Measurements from ENCODE around the gene SHISA9.
"Not testable (repeated sequence)": the region's sequence is repeated elsewhere in the genome, so short reads cannot be mapped to it uniquely, and the experiment has no call there.

SHISA9 gene

GRCh38 chr16:12901597-12902461 lies at the start of gene SHISA9:
Gene SHISA9 (plus strand): TSS chr16:12901598.
- DNase-seq: no peak

DNA sequence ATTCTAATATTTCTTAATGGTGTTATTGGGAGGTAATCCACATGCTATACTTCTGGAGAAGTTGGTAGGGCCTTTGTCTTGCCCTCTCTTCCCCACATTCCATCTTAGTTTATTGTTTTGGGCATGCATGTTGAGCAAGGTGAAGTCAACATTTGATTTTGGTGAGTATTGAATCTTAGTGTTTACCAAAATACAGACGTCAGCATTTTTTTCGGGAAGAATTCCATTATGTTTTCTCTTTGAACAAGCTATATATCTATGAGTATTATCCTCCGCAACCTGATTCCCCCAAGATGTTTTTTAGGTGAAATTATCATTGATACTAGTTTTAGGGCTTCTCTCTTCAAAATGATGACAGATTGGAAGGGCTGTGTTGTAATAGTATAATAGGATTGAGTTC lies 47.4 kb upstream of the SHISA9 start:
- DNase-seq: no peak

DNA sequence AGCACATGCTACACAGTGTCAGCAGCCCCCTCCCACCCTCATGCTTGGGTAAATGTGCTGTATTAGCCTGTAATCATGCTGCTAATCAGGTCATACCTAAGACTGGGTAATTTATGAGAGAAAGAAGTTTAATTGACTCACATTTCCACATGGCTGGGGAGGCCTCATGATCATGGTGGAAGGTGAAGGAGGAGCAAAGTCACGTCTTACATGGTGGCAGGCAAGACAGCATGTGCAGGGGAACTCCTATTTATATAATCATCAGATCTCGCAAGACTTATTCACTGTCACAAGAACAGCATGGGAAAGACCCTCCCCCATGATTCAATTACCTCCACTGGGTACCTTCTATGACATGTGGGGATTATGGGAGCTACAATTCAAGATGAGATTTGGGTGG lies 44.0 kb upstream of the SHISA9 start:
- DNase-seq: not testable (repeated sequence)

- DNase-seq: no peak
Measured at GRCh38 chr16:12862327-12862726, 39.1 kb upstream of the SHISA9 start.

- DNase-seq: no peak
Measured at GRCh38 chr16:12862941-12863340, 38.5 kb upstream of the SHISA9 start.

DNA sequence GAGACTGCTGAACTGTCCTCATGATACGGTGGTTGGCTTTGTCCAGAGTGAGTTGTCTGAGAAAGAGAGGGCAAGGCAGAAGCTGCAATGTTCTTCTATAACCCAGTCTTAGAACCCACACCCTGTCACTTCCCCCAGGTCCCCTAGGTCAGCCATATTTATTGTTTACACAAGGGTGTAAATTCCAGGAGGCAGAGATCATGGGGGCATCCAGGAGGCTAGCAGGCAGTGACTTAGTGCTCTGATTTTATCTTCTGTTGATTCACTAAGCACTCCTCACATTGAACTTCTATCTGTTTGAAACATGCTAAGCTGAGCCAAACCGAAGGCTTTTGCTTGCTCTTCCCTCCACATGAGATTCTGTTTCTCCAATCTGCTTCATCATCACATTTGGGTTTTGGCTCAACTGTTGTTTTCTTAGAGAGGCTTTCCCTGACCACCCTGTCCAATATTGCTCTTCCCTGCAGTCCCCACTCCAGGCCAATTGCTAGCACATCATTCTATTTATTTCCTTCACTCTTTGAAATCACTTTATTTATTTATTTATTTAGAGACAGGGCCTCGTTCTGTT lies 34.3 kb upstream of the SHISA9 start:
- no peak for DNase-seq

GRCh38 chr16:12868169-12868568 lies 33.2 kb upstream of the SHISA9 start:
- no peak for DNase-seq

DNA sequence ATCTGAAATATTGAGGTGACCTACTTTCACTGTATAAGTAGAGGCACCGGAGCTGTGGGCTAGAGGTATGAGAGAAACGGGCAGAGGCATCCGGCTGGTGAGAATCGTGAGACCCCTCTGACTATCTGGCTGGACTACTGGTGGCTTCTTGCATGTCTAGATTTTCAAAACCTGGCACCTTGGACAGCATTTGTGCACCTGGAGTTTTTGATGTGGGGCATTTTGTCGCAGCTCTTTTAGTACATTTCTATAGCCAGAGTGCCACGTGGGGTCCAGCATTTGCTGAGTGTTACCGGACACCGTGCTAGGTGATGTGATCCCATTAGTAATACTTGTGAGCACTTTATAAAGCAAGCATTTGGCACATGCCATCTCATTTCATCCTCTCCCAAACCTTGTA lies 32.6 kb upstream of the SHISA9 start:
- DNase-seq: no peak

DNA sequence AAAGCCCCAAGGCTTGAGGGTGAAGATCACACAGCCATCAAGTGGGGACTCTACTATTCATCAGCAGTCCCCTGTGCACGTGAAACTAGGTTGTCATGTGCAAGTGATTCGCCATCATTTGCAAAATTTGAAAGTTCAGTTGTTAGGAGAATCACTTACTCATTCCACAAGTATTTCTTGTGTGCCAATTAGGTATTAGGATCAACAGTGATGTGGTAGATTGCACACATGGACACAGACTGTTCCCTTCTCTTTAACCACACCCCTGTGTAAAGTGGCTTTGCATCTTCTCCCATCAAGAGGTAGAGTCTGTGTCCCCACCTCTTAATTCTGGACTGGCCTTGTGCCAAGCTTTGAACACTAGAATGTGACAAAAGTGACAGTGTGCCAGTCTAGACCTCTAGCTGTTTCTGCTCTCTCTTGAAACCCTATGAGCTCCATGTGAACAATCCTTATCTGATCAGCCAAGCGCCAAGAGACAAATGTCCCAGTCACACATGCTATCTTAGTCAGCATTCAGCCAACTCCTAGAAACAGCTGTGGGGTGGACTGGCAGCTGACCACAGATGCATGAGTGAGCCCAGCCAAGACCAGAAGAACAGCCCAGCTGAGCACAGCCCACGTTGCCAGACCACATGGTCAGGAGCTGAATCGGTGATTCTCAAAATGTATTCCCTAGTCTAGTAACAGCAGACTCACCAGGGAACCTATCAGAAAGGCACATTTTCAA lies 31.5 kb upstream of the SHISA9 start:
- peak; percentile 13 for DNase-seq

DNA sequence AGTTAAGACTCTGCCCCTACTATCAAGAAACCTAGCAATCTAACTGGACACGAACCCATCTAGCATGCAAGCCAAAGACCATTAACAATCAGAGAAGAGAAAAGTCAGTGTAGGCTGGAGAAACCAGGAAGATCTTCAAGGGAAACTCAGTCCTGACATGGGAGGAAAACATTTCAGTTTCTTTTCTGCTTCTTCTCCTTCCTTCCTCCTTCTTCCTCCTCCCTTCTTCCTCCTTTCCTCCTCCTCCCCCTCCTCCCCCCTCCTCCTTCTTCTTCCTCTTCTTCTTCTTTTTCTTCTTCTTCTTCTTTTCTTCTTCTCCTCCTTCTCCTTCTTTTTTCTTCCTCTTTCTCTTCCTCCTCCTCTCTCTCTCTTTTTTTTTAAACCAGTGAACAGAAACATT lies 29.6 kb upstream of the SHISA9 start:
- DNase-seq: no peak

GRCh38 chr16:12874186-12874585 lies 27.2 kb upstream of the SHISA9 start:
- no peak for DNase-seq

DNA sequence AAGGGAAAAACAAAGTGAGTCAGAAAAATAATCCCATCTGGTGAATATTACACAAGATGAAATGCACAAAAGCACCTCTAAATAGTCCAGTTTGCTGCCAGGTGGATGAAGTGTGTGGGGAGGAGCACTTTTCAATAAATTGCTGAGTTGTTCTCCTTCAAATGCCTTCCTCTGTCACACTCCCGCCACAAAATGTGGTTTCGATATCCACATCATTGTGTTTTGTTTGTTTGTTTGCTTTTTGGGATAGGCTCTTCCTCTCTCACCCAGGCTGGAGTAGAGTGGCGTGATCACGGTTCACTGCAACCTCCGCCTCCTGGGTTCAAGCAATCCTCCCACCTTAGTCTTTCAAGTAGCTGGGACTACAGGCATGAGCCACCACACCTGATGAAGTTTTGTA lies 24.6 kb upstream of the SHISA9 start:
- peak; percentile 68 for DNase-seq

GRCh38 chr16:12878973-12879372 lies 22.4 kb upstream of the SHISA9 start:
- DNase-seq: no peak

DNA sequence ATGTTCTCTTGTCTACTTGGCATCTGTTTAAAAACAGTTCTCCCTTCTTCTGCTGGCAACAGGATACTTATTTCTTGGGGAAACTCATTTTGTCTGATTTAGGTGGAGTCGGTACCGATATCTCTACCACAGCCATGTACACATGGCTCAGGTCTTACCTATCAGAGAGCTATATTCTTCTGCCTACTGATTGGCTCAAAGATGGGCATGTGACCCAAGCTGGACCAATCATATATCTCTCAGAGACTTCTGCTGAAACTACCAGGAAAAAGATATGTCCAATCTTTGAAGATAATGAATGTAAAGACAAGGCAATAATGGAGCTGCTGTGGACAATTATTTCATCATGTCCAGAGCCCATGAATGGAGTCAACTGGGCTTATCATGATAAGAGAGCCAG lies 21.6 kb upstream of the SHISA9 start:
- DNase-seq: no peak

- no peak for DNase-seq
Measured at GRCh38 chr16:12881182-12881581, 20.2 kb upstream of the SHISA9 start.

GRCh38 chr16:12881740-12882139 lies 19.7 kb upstream of the SHISA9 start:
- no peak for DNase-seq

- no peak for DNase-seq
Measured at GRCh38 chr16:12885742-12886141, 15.7 kb upstream of the SHISA9 start.

- DNase-seq: no peak
Measured at GRCh38 chr16:12891836-12892235, 9.6 kb upstream of the SHISA9 start.

- no peak for DNase-seq
Measured at GRCh38 chr16:12893050-12893750, 8.2 kb upstream of the SHISA9 start.

GRCh38 chr16:12896562-12896961 lies 4.8 kb upstream of the SHISA9 start:
- DNase-seq: peak; percentile 35

DNA sequence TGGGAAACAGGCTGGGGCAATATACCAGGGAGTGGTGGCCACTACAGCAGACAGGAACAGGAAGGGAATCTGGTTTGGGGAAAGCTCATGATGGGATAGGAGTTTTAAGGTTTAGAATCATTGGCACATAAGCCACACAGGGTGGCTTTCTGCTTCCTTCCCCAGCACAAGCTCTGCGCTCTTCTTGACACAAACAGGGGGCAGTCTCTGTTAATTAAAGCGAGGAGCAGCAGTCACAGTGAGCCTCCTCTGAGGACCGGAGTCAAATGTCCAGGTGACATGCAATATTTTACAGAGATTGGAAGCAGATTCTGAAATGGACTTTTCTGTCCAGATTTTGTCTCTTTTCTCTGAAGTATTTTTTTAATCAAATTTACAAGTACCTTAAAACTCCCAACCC lies 2.8 kb upstream of the SHISA9 start:
- no peak for DNase-seq

DNA sequence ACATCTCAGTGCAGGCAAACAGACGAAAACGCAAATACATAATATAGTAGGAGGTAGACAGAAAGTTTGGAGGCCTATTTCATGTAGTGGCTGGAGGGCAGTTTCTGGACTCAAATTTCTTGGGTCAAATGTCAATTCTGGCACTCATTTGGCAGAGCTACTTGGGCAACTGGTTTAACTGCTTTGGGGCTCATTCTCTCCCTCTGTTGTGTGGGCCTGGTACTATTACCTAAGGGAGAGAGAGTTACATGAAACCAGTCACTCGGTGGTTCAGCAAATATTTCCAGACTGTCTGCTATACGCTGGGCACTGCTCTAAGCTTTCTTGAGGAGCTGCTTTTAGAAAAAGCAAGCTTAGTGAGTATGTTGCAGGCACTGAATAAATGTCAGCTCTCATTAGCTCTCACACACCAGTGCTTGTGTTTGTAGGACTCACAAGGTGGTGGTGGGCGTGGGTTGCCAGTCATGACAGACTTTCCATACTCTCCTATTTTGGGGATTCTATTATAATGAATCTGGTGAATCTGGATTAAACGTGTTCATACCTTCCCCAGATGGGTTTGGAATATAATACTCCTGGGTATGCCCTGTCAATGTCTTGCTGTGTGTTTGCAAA lies 1.8 kb upstream of the SHISA9 start:
- peak; percentile 28 for DNase-seq

DNA sequence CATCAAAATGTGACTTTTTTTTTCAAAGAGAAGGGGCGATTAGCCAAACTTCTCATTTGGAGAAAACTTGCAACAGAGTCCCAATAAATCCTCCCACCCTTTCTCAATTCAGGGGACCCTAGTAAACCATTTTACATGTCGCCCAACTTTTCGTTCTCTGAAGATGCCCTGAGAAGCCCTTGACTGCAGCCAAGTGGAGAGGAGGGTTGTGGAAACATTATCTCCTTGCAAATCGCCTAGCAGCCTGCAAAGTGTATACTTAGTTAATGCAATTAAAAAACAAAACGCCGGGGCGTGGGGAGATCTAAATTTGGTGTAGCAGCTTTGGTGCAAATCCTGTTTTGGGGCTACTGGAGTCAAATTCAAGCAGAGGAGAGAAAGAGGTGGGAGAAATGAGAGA lies 1.2 kb upstream of the SHISA9 start:
- no peak for DNase-seq
